ENCODE data around the gene GP5. TPM values are rescaled to one million over a fixed set of nuclear protein-coding genes. Genes with fewer than 3 reads are reported as not detected.

GP5 gene
- total and polyA plus RNA-seq, 2 of the 13 experiments (the other 11 are each of a cell fraction or from before 2014, with no cell fraction given), result not detected

DNA sequence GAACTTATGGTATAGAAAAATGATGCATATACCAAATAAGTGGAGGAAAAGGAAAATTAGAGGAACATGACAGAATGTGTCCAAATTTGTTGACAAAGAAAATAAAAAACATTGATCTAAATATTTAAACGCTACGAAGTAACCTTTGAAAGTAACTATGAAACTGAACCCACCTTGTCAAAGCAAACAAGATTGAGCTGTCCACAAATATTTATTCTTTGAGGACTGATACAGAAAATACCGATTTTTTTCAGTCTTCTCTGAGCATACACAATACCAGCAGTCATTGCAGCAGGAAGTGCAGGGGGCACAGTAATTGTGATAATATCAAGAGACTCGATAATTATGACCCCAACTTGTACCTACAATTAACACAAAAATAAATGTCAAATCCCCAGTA lies 47.7 kb upstream of the GP5 start (continued):
- TF ChIP-seq, protein P1, sequence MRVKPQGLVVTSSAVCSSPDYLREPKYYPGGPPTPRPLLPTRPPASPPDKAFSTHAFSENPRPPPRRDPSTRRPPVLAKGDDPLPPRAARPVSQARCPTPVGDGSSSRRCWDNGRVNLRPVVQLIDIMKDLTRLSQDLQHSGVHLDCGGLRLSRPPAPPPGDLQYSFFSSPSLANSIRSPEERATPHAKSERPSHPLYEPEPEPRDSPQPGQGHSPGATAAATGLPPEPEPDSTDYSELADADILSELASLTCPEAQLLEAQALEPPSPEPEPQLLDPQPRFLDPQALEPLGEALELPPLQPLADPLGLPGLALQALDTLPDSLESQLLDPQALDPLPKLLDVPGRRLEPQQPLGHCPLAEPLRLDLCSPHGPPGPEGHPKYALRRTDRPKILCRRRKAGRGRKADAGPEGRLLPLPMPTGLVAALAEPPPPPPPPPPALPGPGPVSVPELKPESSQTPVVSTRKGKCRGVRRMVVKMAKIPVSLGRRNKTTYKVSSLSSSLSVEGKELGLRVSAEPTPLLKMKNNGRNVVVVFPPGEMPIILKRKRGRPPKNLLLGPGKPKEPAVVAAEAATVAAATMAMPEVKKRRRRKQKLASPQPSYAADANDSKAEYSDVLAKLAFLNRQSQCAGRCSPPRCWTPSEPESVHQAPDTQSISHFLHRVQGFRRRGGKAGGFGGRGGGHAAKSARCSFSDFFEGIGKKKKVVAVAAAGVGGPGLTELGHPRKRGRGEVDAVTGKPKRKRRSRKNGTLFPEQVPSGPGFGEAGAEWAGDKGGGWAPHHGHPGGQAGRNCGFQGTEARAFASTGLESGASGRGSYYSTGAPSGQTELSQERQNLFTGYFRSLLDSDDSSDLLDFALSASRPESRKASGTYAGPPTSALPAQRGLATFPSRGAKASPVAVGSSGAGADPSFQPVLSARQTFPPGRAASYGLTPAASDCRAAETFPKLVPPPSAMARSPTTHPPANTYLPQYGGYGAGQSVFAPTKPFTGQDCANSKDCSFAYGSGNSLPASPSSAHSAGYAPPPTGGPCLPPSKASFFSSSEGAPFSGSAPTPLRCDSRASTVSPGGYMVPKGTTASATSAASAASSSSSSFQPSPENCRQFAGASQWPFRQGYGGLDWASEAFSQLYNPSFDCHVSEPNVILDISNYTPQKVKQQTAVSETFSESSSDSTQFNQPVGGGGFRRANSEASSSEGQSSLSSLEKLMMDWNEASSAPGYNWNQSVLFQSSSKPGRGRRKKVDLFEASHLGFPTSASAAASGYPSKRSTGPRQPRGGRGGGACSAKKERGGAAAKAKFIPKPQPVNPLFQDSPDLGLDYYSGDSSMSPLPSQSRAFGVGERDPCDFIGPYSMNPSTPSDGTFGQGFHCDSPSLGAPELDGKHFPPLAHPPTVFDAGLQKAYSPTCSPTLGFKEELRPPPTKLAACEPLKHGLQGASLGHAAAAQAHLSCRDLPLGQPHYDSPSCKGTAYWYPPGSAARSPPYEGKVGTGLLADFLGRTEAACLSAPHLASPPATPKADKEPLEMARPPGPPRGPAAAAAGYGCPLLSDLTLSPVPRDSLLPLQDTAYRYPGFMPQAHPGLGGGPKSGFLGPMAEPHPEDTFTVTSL (CRISPR knock-in tag; IDR thresholded peaks at IDR 0.05; ENCODE audit: borderline replicate concordance), result peak; percentile 73; the same call in 1 of the 2 replicates
- TF ChIP-seq PAF1 (CRISPR knock-in tag; IDR thresholded peaks at IDR 0.05) (no peak), HIVEP1 (CRISPR knock-in tag; IDR thresholded peaks at IDR 0.05) (no peak), SMAD1 (CRISPR knock-in tag; IDR thresholded peaks at IDR 0.05; ENCODE audit: borderline replicate concordance, low read depth) (no peak), ZNF713 (CRISPR knock-in tag; IDR thresholded peaks at IDR 0.05) (no peak), PRMT3 (CRISPR knock-in tag; IDR thresholded peaks at IDR 0.05; ENCODE audit: borderline replicate concordance, low read depth) (no peak), KAT2B (IDR thresholded peaks at IDR 0.05; ENCODE audit: borderline replicate concordance, low read depth, low read length) (no peak), ZKSCAN1 (IDR thresholded peaks at IDR 0.05; ENCODE audit: low read length) (no peak), FLYWCH1 (CRISPR knock-in tag; IDR thresholded peaks at IDR 0.05) (no peak), ZSCAN21 (CRISPR knock-in tag; IDR thresholded peaks at IDR 0.05; ENCODE audit: borderline replicate concordance) (no peak), ZNF615 (CRISPR knock-in tag; IDR thresholded peaks at IDR 0.05; ENCODE audit: borderline replicate concordance) (no peak), ZNF572 (CRISPR knock-in tag; IDR thresholded peaks at IDR 0.05) (no peak), HOXA9 (CRISPR knock-in tag; IDR thresholded peaks at IDR 0.05; ENCODE audit: borderline replicate concordance) (no peak), ZNF569 (CRISPR knock-in tag; IDR thresholded peaks at IDR 0.05; ENCODE audit: borderline replicate concordance) (no peak), ZMYM2 (CRISPR knock-in tag; IDR thresholded peaks at IDR 0.05) (no peak), CREB1 (IDR thresholded peaks at IDR 0.05) (no peak), CREB1 (CRISPR knock-in tag; IDR thresholded peaks at IDR 0.05) (peak; percentile 43; the same call in 1 of the 2 replicates), ZNF775 (CRISPR knock-in tag; IDR thresholded peaks at IDR 0.05; ENCODE audit: borderline replicate concordance) (no peak), ZBTB42 (CRISPR knock-in tag; IDR thresholded peaks at IDR 0.05) (no peak)
- TF ChIP-seq, protein P2, sequence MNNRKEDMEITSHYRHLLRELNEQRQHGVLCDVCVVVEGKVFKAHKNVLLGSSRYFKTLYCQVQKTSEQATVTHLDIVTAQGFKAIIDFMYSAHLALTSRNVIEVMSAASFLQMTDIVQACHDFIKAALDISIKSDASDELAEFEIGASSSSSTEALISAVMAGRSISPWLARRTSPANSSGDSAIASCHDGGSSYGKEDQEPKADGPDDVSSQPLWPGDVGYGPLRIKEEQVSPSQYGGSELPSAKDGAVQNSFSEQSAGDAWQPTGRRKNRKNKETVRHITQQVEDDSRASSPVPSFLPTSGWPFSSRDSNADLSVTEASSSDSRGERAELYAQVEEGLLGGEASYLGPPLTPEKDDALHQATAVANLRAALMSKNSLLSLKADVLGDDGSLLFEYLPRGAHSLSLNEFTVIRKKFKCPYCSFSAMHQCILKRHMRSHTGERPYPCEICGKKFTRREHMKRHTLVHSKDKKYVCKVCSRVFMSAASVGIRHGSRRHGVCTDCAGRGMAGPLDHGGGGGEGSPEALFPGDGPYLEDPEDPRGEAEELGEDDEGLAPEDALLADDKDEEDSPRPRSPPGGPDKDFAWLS (CRISPR knock-in tag; IDR thresholded peaks at IDR 0.05; ENCODE audit: borderline replicate concordance), result no peak
- TF ChIP-seq, protein P3, sequence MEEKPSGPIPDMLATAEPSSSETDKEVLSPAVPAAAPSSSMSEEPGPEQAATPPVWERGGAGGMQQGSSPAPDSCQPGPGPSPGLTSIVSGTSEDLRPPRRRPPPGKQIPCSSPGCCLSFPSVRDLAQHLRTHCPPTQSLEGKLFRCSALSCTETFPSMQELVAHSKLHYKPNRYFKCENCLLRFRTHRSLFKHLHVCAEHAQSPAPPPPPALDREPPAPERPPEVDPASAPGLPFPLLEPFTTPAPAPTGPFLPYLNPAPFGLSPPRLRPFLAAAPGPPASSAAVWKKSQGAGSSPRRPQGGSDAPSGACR (CRISPR knock-in tag; IDR thresholded peaks at IDR 0.05), result no peak
- TF ChIP-seq, protein P4, sequence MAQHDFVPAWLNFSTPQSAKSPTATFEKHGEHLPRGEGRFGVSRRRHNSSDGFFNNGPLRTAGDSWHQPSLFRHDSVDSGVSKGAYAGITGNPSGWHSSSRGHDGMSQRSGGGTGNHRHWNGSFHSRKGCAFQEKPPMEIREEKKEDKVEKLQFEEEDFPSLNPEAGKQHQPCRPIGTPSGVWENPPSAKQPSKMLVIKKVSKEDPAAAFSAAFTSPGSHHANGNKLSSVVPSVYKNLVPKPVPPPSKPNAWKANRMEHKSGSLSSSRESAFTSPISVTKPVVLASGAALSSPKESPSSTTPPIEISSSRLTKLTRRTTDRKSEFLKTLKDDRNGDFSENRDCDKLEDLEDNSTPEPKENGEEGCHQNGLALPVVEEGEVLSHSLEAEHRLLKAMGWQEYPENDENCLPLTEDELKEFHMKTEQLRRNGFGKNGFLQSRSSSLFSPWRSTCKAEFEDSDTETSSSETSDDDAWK (CRISPR knock-in tag; IDR thresholded peaks at IDR 0.05), result no peak
